ENCODE results near the gene TSBP1. TPM values are rescaled to one million over a fixed set of nuclear protein-coding genes. Genes with fewer than 3 reads are reported as not detected.

TSBP1 gene
- total and polyA plus RNA-seq, 2 of the 13 experiments (the other 11 are each of a cell fraction or from before 2014, with no cell fraction given) = not detected

DNA sequence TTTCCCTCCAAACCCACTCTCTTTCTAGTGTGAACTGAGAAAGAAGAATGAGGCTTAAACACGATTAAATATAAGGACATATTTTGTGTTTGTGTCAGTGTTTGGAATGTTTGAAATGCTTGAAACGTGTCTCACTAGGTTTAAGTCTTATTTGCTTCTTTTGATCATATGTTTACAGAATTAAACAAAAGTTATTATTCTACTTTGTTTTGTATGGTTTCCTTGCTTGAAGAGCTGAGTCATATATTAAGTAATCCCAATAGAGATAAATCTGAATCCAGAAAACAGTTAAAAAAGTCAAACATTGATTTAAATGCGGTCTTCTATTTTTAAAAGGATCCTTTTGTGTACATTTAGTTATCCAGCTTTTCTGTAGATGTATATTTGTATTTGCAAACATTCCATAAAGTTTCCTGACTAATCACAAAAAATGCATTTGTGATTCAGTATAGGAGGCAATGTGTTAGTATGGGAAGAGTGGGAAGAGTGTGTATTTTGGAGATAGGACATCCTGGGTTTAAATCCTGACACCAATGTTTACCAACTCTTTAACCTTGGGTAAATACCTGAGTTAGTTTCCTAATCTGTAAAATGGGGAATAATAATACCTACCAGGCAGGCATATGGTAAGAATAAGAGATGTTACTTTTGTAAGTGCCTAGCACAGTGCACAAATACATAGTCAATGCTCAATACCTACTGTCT, 72.9 kb downstream of the TSBP1 start (continued):
- TF ChIP-seq, protein P1, sequence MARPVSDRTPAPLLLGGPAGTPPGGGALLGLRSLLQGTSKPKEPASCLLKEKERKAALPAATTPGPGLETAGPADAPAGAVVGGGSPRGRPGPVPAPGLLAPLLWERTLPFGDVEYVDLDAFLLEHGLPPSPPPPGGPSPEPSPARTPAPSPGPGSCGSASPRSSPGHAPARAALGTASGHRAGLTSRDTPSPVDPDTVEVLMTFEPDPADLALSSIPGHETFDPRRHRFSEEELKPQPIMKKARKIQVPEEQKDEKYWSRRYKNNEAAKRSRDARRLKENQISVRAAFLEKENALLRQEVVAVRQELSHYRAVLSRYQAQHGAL (CRISPR knock-in tag; IDR thresholded peaks at IDR 0.05; ENCODE audit: not compliant biosample characterization) = no peak
- TF ChIP-seq FOXA1 (IDR thresholded peaks at IDR 0.05) = peak; percentile 41; the same call in 1 of the 2 replicates
- TF ChIP-seq FOXA1 (CRISPR knock-in tag; IDR thresholded peaks at IDR 0.05) = peak; percentile 53
- no peak for TF ChIP-seq MZF1 (CRISPR knock-in tag; IDR thresholded peaks at IDR 0.05; ENCODE audit: borderline replicate concordance)
- TF ChIP-seq SAP130 (CRISPR knock-in tag; IDR thresholded peaks at IDR 0.05; ENCODE audit: low read depth) = 0 out of 2 replicates have a peak, but pooled peaks have one; percentile 16
- TF ChIP-seq ZNF569 (CRISPR knock-in tag; IDR thresholded peaks at IDR 0.05; ENCODE audit: borderline replicate concordance) = no peak
- no peak for TF ChIP-seq ZNF333 (CRISPR knock-in tag; IDR thresholded peaks at IDR 0.05; ENCODE audit: borderline replicate concordance)
- no peak for TF ChIP-seq TBX2 (CRISPR knock-in tag; IDR thresholded peaks at IDR 0.05; ENCODE audit: borderline replicate concordance)
- TF ChIP-seq FOSL1 (CRISPR knock-in tag; IDR thresholded peaks at IDR 0.05; ENCODE audit: borderline replicate concordance) = peak; percentile 23; the same call in 1 of the 2 replicates
- no peak for TF ChIP-seq ZNF256 (CRISPR knock-in tag; conservative IDR thresholded peaks at IDR 0.05)
- TF ChIP-seq, protein P2, sequence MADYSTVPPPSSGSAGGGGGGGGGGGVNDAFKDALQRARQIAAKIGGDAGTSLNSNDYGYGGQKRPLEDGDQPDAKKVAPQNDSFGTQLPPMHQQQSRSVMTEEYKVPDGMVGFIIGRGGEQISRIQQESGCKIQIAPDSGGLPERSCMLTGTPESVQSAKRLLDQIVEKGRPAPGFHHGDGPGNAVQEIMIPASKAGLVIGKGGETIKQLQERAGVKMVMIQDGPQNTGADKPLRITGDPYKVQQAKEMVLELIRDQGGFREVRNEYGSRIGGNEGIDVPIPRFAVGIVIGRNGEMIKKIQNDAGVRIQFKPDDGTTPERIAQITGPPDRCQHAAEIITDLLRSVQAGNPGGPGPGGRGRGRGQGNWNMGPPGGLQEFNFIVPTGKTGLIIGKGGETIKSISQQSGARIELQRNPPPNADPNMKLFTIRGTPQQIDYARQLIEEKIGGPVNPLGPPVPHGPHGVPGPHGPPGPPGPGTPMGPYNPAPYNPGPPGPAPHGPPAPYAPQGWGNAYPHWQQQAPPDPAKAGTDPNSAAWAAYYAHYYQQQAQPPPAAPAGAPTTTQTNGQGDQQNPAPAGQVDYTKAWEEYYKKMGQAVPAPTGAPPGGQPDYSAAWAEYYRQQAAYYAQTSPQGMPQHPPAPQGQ (CRISPR knock-in tag; IDR thresholded peaks at IDR 0.05; ENCODE audit: borderline replicate concordance) = no peak
- TF ChIP-seq SNRNP70 (IDR thresholded peaks at IDR 0.05; ENCODE audit: low read depth, low read length) = no peak
- TF ChIP-seq ZNF282 (IDR thresholded peaks at IDR 0.05; ENCODE audit: partially characterized antibody) = no peak
- no peak for TF ChIP-seq GZF1 (CRISPR knock-in tag; IDR thresholded peaks at IDR 0.05)
- TF ChIP-seq ETV6 (CRISPR knock-in tag; conservative IDR thresholded peaks at IDR 0.05) = no peak
- TF ChIP-seq ZNF766 (CRISPR knock-in tag; IDR thresholded peaks at IDR 0.05; ENCODE audit: borderline replicate concordance) = no peak
- TF ChIP-seq SUZ12 (IDR thresholded peaks at IDR 0.05; ENCODE audit: low read depth, low read length) = no peak
- TF ChIP-seq, protein P3, sequence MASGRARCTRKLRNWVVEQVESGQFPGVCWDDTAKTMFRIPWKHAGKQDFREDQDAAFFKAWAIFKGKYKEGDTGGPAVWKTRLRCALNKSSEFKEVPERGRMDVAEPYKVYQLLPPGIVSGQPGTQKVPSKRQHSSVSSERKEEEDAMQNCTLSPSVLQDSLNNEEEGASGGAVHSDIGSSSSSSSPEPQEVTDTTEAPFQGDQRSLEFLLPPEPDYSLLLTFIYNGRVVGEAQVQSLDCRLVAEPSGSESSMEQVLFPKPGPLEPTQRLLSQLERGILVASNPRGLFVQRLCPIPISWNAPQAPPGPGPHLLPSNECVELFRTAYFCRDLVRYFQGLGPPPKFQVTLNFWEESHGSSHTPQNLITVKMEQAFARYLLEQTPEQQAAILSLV (CRISPR knock-in tag; IDR thresholded peaks at IDR 0.05; ENCODE audit: borderline replicate concordance) = no peak
- no peak for TF ChIP-seq MTF2 (CRISPR knock-in tag; IDR thresholded peaks at IDR 0.05; ENCODE audit: borderline replicate concordance)
- TF ChIP-seq ZNF557 (CRISPR knock-in tag; IDR thresholded peaks at IDR 0.05) = no peak
- TF ChIP-seq ZNF83 (CRISPR knock-in tag; IDR thresholded peaks at IDR 0.05; ENCODE audit: borderline replicate concordance) = no peak
- TF ChIP-seq PITX1 (CRISPR knock-in tag; IDR thresholded peaks at IDR 0.05) = no peak
- TF ChIP-seq ZNF891 (CRISPR knock-in tag; IDR thresholded peaks at IDR 0.05) = no peak
- no peak for TF ChIP-seq DPF2 (CRISPR knock-in tag; IDR thresholded peaks at IDR 0.05; ENCODE audit: borderline replicate concordance, low read depth)
- TF ChIP-seq, protein P4, sequence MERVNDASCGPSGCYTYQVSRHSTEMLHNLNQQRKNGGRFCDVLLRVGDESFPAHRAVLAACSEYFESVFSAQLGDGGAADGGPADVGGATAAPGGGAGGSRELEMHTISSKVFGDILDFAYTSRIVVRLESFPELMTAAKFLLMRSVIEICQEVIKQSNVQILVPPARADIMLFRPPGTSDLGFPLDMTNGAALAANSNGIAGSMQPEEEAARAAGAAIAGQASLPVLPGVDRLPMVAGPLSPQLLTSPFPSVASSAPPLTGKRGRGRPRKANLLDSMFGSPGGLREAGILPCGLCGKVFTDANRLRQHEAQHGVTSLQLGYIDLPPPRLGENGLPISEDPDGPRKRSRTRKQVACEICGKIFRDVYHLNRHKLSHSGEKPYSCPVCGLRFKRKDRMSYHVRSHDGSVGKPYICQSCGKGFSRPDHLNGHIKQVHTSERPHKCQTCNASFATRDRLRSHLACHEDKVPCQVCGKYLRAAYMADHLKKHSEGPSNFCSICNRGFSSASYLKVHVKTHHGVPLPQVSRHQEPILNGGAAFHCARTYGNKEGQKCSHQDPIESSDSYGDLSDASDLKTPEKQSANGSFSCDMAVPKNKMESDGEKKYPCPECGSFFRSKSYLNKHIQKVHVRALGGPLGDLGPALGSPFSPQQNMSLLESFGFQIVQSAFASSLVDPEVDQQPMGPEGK (CRISPR knock-in tag; IDR thresholded peaks at IDR 0.05) = no peak
- TF ChIP-seq ZNF33B (CRISPR knock-in tag; IDR thresholded peaks at IDR 0.05) = no peak

Data from HepG2 (cell line).